ENCODE results near the gene GPR37. TPM values are rescaled to one million over a fixed set of nuclear protein-coding genes. Genes with fewer than 3 reads are reported as not detected.

GPR37 gene
- total RNA-seq, 1 experiment from 2014 or later, result 1.8 TPM

DNA sequence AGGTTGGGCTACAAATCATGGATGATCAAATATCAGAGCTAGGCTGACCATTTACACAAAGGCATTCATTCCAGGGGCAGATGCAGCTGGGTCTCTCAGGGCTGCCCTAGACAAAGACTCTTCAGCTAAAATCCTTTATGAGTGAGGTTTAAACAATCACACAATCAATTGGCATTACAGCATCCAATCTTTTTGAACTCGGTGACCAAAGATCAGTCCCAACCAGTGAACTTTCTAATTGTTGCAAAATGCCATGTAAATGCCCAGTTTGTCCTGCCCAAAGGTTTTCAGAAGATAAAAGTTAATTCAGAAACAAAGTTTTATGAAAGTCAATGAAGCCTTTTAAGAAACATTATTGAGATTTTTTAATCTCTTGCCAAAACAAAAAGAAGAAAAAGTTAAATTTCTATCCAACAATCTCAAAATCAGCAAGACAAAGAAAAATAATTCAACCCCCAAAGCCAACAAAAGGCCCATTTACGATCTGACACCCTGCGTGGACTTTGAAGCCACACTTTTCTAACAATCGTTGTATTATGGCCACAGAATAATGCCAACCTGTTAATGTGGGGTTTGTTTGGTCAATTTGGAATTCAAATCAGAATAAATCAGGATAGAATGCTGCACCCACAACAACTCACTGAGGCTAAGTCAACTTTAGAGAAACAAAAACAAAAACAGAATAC, 40.9 kb downstream of the GPR37 start:
- ChIA-PET CTCF (no interaction called here), POLR2A (ENCODE audit: unreplicated experiment) (no interaction called here)
- no peak overlapping the region for H3K4me3 ChIP-seq
- H2AFZ ChIP-seq, result no peak overlapping the region
- H3K4me2 ChIP-seq, result no peak overlapping the region
- BruUV-seq (replicated peaks), result no TSS peak
- no peak for TF ChIP-seq EZH2 (IDR thresholded peaks at IDR 0.05; ENCODE audit: low read depth)
- TF ChIP-seq, protein P1, sequence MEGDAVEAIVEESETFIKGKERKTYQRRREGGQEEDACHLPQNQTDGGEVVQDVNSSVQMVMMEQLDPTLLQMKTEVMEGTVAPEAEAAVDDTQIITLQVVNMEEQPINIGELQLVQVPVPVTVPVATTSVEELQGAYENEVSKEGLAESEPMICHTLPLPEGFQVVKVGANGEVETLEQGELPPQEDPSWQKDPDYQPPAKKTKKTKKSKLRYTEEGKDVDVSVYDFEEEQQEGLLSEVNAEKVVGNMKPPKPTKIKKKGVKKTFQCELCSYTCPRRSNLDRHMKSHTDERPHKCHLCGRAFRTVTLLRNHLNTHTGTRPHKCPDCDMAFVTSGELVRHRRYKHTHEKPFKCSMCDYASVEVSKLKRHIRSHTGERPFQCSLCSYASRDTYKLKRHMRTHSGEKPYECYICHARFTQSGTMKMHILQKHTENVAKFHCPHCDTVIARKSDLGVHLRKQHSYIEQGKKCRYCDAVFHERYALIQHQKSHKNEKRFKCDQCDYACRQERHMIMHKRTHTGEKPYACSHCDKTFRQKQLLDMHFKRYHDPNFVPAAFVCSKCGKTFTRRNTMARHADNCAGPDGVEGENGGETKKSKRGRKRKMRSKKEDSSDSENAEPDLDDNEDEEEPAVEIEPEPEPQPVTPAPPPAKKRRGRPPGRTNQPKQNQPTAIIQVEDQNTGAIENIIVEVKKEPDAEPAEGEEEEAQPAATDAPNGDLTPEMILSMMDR (conservative IDR thresholded peaks at IDR 0.05), result no peak
- no peak for DNase-seq
- H3K9me3 ChIP-seq (ENCODE audit: insufficient read depth, low read depth), result peaks cover 13% of the 10 kb centered on the region
- no peak overlapping the region for H3K27ac ChIP-seq
- no peaks in the 10 kb centered on the region for H3F3A ChIP-seq (ENCODE audit: insufficient read depth, low read depth)
- no peaks in the 10 kb centered on the region for H3K27me3 ChIP-seq (ENCODE audit: insufficient read depth, low read depth)
- peaks cover 6% of the 10 kb centered on the region; the same call in 1 of the 2 replicates for H3K4me1 ChIP-seq (replicated peaks; ENCODE audit: insufficient read depth)
- no peaks in the 10 kb centered on the region for H3K9me2 ChIP-seq (ENCODE audit: insufficient read depth)
- H3K79me2 ChIP-seq (ENCODE audit: low read depth), result no peaks in the 10 kb centered on the region
- H3K36me3 ChIP-seq (ENCODE audit: low read depth), result no peaks in the 10 kb centered on the region
- no peaks in the 10 kb centered on the region for H4K20me1 ChIP-seq (ENCODE audit: insufficient read depth)
- intact Hi-C loops (cut with micrococcal nuclease; ENCODE audit: unreplicated experiment), result no loop called here

DNA sequence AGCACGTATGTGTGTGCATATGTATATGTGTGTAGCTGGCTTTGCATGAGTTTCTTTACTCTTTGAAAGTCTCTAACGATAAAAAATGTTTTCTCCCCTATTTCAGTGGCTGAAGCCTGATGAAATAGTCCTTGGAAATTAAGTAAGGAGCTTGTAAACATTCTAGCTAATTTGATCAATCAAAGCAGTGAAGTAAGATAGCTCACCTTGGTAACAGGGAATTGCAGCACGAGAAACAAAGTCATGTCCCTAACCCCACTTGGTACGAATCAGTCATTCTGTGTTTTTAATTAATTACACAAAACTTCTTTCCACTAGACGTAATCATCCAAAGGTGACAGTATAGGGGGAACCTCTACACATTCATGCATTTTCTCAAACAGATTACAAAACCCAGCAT, 41.5 kb downstream of the GPR37 start:
- peaks cover 9% of the 10 kb centered on the region; the same call in 1 of the 2 replicates for H3K4me1 ChIP-seq (replicated peaks; ENCODE audit: insufficient read depth)
- H3K9me2 ChIP-seq (ENCODE audit: insufficient read depth), result no peaks in the 10 kb centered on the region
- H3K27me3 ChIP-seq (ENCODE audit: insufficient read depth, low read depth), result no peaks in the 10 kb centered on the region
- DNase-seq, result no peak
- TF ChIP-seq EZH2 (IDR thresholded peaks at IDR 0.05; ENCODE audit: low read depth), result no peak
- TF ChIP-seq, protein P1 (conservative IDR thresholded peaks at IDR 0.05), result no peak
- H3K27ac ChIP-seq, result no peak overlapping the region
- no peaks in the 10 kb centered on the region for H3F3A ChIP-seq (ENCODE audit: insufficient read depth, low read depth)
- no peaks in the 10 kb centered on the region for H4K20me1 ChIP-seq (ENCODE audit: insufficient read depth)
- peaks cover 13% of the 10 kb centered on the region for H3K9me3 ChIP-seq (ENCODE audit: insufficient read depth, low read depth)
- no peaks in the 10 kb centered on the region for H3K79me2 ChIP-seq (ENCODE audit: low read depth)
- H2AFZ ChIP-seq, result no peak overlapping the region
- POLR2A ChIA-PET (ENCODE audit: unreplicated experiment), result no interaction called here
- no peak overlapping the region for H3K4me3 ChIP-seq
- intact Hi-C loops (cut with micrococcal nuclease; ENCODE audit: unreplicated experiment), result no loop called here
- no peaks in the 10 kb centered on the region for H3K36me3 ChIP-seq (ENCODE audit: low read depth)
- BruUV-seq (replicated peaks), result no TSS peak
- H3K4me2 ChIP-seq, result no peak overlapping the region
- CTCF ChIA-PET, result no interaction called here

DNA sequence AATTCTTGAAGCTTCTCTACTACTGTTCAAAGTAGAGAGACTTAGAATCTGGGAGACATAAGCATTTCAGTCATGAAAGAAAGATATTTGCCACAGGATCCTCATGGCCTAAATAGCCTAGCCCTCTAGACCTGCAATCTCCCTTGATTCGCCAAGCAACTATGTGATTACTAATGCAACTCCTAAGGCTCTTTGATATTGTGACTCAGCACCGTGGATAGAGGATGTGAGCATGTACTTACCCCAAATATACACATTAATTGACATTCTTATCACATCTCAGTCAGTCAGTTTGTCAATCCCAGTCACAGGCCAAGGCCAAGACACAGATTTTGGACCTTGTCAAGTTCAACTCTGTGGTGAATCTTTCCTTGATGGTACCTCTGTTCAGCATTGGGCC, 42.6 kb downstream of the GPR37 start:
- ChIA-PET CTCF (no interaction called here), POLR2A (ENCODE audit: unreplicated experiment) (no interaction called here)
- H3F3A ChIP-seq (ENCODE audit: insufficient read depth, low read depth), result no peaks in the 10 kb centered on the region
- no peaks in the 10 kb centered on the region for H4K20me1 ChIP-seq (ENCODE audit: insufficient read depth)
- no peaks in the 10 kb centered on the region for H3K36me3 ChIP-seq (ENCODE audit: low read depth)
- H2AFZ ChIP-seq, result no peak overlapping the region
- DNase-seq, result peak in 1 of 2 experiments; percentile 35
- BruUV-seq (replicated peaks), result no TSS peak
- no peak overlapping the region for H3K27ac ChIP-seq
- peaks cover 9% of the 10 kb centered on the region; the same call in 1 of the 2 replicates for H3K4me1 ChIP-seq (replicated peaks; ENCODE audit: insufficient read depth)
- no peak for TF ChIP-seq EZH2 (IDR thresholded peaks at IDR 0.05; ENCODE audit: low read depth)
- TF ChIP-seq, protein P1 (conservative IDR thresholded peaks at IDR 0.05), result no peak
- peaks cover 13% of the 10 kb centered on the region for H3K9me3 ChIP-seq (ENCODE audit: insufficient read depth, low read depth)
- intact Hi-C loops (cut with micrococcal nuclease; ENCODE audit: unreplicated experiment), result no loop called here
- H3K27me3 ChIP-seq (ENCODE audit: insufficient read depth, low read depth), result no peaks in the 10 kb centered on the region
- H3K79me2 ChIP-seq (ENCODE audit: low read depth), result no peaks in the 10 kb centered on the region
- H3K4me3 ChIP-seq, result no peak overlapping the region
- no peaks in the 10 kb centered on the region for H3K9me2 ChIP-seq (ENCODE audit: insufficient read depth)
- no peak overlapping the region for H3K4me2 ChIP-seq

Data from PC-9 (cell line).